HG03521 (cell line): ENCODE data around the gene GRIN2A.

Experiments used
- ATAC-seq: cut with Tn5 transposase; IDR thresholded peaks from one replicate; pipeline ENCODE4 v1.9.1; 2021; ENCODE audit warnings: mild to moderate bottlenecking, moderate library complexity; ENCODE audit not compliant: unreplicated experiment

GRIN2A gene

DNA sequence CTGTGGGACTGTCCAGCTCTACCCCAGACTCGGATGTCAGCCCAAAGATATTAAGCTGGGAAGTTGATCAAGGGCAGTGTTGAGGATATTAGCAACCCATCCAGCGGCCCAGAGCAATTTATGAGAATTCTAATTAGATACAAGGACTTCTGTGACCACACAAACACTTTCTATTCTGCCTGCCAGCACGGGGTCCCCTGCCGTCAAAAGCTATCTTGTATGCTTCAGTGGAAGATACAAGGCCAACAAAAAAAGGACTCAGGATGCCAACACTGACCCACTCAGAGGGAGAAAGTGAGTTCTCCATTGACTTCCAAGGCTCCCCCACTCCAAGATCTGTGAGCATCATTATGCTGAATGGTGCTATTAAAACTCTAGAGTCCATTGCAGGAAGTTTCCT, 390.7 kb downstream of the GRIN2A start:
- no peak for ATAC-seq

DNA sequence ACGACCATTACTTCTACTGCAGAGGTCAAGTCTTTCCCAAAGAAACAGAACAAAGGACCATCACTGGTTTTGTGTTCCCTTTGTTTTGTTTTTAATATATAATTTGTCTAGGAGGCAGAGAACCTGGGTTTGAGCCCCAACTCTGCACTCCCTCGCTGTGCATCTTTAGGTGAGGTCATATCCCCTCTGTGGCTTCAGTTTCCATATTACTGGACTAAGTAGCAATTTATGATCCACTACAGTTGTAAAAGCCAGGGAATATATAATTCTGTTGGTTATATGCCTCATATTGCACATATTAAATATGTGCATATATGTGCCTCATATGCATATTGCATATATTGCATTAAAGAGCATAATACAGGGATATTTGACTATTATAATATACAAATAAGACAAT, 392.0 kb downstream of the GRIN2A start:
- ATAC-seq: no peak

- ATAC-seq: no peak
Measured at GRCh38 chr16:9787717-9788116, 394.5 kb downstream of the GRIN2A start.

GRCh38 chr16:9780831-9781230, 401.4 kb downstream of the GRIN2A start:
- no peak for ATAC-seq

DNA sequence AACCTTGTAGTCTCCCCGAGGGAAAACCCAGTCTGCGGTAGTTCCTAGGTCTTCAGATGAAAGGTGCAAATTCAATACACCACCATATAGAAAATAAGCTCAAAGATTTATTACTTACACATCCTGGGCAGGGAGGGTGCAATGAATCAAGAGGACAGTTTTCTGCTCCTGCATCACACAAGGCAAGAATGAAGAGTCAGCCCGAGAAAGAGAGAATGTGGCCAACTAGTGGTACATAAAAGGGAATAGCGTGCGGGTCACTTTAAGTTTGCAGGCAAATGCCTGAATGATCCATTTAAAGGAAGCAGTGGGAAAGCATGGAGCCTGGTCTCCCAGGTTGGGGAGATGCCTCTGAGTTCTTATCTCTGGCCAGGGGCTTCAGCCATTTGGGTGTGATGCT, 403.4 kb downstream of the GRIN2A start:
- no peak for ATAC-seq

DNA sequence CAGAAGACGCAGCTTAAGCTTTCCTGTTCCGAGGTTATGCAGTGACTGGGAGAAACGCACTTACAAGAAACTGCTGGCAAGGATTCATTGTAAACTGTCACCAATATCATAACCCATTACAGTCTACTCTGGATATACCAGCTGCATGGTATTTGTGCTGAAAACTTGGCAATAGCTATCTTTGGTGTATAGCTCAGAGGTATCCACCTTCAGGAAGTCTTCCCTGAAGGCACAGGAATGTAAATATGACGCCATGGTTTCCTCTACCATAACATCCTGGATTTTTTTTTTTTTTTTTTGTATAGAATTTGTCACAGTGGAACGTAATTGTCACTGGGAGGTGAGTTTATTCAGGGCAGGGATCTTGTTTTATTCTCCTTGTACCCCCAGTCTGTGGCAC, 406.2 kb downstream of the GRIN2A start:
- ATAC-seq: no peak

GRCh38 chr16:9773289-9773688, 408.9 kb downstream of the GRIN2A start:
- ATAC-seq: no peak

GRCh38 chr16:9772526-9773225, 409.6 kb downstream of the GRIN2A start:
- ATAC-seq: no peak

- no peak for ATAC-seq
Measured at GRCh38 chr16:9766891-9767290, 415.3 kb downstream of the GRIN2A start.

GRCh38 chr16:9763505-9763904, 418.7 kb downstream of the GRIN2A start:
- no peak for ATAC-seq

- ATAC-seq: no peak
Measured at GRCh38 chr16:9761870-9762269, 420.4 kb downstream of the GRIN2A start.

- no peak for ATAC-seq
Measured at GRCh38 chr16:9757687-9758086, 424.5 kb downstream of the GRIN2A start.

DNA sequence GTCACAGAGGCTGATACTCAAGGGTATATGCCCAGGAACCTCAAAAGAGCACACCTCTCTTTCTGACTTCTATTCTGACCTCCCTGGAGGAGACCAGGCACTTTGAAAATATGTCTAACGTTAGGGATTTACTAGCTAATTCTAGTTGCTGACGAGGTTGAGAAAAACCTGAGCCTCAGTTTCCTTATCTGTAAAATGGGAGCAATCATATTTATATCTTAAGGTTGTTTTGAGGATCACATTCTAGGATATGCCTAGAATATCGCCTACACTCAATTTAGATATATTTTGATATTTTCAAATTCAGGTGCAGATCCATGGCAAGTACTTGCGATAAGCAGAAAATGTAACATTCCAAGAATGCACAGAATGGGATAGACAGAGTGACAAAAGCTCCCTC, 425.8 kb downstream of the GRIN2A start:
- no peak for ATAC-seq

GRCh38 chr16:9755081-9755480, 427.1 kb downstream of the GRIN2A start:
- no peak for ATAC-seq

GRCh38 chr16:9741776-9742175, 440.5 kb downstream of the GRIN2A start:
- ATAC-seq: no peak

- no peak for ATAC-seq
Measured at GRCh38 chr16:9739301-9739700, 442.9 kb downstream of the GRIN2A start.

DNA sequence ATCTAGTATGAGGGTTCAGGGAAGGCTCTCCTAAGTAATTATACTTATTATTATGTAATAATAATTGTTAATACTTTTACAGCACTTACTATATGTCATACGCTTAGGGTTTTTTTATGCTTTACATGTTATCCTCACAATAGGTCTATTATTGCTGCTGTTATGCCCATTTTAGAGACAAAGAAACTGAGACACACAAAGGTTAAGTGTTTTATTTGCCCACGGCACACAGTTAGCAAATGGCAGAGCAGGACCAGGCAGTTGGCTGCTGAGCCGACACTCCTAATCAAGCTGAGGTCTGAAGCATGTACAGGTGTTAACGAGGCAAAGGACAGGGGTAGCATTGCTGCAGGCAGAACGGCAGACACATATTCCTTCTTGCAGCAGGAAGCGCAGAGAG, 443.5 kb downstream of the GRIN2A start:
- no peak for ATAC-seq

DNA sequence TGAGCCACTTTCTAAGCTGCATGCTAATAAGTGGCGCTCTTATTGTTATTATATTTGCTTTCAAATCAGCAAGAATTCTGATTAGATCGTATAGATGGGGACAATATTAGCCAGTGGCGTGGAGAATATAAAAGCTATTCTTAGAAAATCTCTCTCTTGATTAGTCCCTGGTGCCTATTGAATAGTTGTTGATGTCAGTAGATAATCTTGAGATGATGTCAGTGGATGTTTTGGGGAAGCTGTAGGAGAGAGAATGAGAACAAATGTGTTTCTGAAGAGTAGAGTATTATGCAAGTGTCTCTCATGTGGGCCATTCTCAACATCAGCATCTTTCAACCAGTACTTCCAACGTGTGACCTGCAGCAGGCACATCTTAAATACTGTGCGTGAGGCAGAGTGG, 445.7 kb downstream of the GRIN2A start:
- no peak for ATAC-seq

DNA sequence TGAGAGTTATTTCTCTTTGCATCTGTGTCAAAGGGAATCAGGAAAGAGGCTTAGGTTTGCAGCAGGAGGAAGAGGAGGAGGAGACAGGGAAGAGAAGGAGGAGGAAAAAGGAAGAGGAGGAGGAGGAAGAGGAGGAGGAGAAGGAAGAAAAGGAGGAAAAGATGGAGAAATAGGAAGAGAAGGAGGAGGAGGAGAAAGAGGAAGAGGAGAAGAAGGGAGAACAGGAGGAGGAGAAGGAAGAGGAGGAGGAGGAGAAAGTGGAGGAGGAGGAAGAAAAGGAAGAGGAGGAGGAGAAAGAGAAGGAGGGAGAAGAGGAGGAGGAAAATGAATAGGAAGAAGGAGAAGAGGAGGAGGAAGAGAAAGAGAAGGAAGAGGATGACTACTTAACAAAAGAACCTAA, 459.1 kb downstream of the GRIN2A start:
- ATAC-seq: no peak

DNA sequence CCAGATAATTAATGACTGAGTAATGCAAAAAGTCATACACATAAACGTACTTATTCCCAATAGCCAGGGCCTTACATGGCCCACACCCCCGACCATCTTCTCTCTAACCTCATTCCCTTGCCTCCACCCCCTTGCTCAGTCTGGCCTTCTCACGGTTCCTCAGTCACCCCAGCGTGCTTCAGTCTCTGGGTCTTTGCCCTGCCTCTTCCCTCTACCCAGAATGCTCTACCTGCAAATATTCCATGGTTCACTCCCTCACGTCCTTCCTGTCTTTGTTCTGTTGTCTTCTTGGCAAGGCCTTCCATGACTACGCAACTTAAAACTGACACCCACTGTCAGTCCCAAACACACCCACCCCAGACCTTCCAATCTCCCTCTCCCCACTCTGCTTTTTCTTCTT, 468.3 kb downstream of the GRIN2A start:
- no peak for ATAC-seq

DNA sequence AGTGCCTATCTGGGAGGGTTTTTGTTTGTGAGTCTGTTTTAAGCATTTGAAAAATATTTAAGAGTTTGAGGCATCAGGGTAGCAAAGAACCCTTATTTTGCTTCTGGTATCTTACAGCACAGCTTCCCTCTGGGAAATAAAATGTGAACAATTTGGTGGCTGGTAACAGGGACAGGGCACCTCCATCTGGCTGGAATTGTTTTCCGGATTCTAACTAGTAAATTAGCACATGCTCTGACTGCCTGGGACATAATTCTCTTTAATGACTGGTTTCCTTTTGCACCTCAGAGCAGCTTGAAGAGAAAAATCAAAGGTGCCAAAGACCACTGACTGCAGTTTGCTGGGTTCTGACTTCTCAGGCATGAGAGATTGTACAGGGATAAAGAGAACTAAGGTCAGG, 469.1 kb downstream of the GRIN2A start:
- no peak for ATAC-seq

DNA sequence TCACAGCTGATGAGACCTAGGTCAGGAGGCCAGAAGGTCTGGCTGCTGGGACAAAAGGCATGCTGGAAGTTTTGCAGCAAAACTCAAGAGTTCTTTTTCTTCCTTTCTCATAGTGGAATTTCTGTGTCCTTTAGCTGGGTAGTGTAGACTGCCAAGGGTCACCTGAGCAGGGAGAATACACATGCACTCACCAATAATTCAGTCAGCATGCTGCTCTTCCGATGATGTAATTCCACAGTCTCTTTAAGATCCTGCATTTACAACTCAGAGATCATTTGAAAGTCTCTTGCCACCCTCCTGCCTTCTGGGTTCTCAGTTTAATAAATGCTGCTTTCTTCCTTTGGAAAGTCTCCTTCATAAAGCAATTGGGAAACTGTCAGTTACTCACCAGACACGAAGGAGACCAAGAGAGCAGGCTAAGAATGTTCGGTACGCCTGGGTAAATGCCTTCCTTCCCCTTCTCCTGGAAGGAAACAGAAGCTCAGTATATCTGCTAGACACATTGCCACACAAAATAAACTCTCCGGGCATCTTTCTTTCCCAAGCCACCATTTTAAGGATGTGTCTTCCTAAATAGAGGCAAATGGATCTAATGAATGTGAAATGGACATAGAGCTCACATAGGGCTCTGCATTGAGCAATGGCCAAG, 473.1 kb downstream of the GRIN2A start:
- ATAC-seq: no peak
